EH (cell line): ENCODE results near the gene CEP68.
"Not testable (repeated sequence)": the region's sequence is repeated elsewhere in the genome, so short reads cannot be mapped to it uniquely, and the experiment has no call there.

Source experiments
- DNase-seq: peaks from one replicate; pipeline ENCODE4 v3.0.0-alpha.2; 2015; ENCODE audit warnings: low read depth

Gene CEP68

GRCh38 chr2:65129826-65130663 lies 73.8 kb downstream of the CEP68 start, which contains the start of gene RAB1A:
TSS of gene RAB1A (minus strand) at chr2:65130106. CDS start at chr2:65129915, 191 bp downstream.
- peak; percentile 100 for DNase-seq

DNA sequence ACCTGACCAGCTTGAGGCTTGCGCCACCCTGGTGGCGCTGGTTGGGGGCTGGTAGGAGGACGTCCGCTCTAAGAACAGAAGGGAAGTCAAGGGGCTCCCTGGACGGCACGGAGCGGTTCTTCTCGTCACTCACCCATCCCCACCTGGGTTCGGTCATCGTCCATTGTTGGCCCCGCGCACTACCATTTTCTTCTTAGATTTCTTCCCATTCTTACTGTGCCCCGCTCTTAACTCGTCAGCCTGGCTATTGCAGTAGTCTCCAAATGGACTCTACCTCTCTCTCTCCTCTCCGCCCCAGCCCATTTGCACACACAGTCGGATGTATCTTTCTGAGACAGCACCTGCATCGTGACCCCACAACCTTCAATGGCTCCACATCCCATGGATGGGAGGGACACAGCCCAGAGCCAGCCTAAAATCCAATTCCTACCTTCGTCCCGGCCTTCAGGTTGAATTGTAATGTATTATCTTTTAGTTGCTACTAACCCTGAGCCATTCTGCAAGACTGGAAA lies 74.5 kb downstream of the CEP68 start:
- DNase-seq = no peak

GRCh38 chr2:65132930-65133329 lies 76.7 kb downstream of the CEP68 start:
- not testable (repeated sequence) for DNase-seq

GRCh38 chr2:65133626-65134025 lies 77.4 kb downstream of the CEP68 start:
- DNase-seq = no peak

DNA sequence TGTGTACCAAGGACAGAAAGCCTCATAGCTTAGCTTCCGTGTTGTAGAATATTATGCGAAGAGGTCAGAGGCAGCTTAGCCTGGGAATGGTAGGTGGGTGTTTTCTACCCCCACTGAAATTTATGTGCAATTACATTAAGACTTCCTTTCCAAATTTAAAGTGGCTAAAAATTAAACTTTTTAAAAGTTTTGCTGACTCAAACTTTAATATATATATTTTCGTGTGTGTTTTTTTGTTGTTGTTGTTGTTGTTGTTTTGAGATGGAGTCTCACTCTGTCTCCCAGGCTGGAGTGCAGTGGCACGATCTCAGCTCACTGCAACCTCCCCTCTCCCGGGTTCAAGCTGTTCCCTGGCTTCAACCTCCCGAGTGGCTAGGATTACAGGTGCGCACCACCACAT lies 77.9 kb downstream of the CEP68 start:
- no peak for DNase-seq

DNA sequence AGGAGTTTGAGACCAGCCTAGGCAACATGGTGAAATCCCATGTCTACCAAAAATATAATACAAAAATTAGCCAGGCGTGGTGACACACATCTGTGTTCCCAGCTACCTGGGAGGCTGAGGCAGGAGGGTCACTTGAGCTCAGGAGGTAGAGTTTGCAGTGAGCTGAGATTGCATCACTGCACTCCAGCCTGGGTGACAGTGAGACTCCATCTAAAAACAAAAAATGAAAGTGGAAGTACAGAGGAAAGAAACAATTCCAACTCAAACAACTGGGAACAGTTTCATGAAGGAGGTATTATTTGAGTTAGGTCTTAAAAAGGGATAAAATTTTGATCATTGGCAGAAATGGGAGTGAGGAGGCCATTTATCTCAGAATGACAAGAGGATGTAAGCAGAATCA lies 80.0 kb downstream of the CEP68 start:
- no peak for DNase-seq
